WI38 (cell line): ENCODE data around the gene HERPUD2.
"Not testable (repeated sequence)": the region's sequence is repeated elsewhere in the genome, so short reads cannot be mapped to it uniquely, and the experiment has no call there.

Source experiments
- H3K4me3 ChIP-seq: 2 replicates; pipeline ENCODE4 v1.5.1; 2011; ENCODE audit warnings: low read depth, mild to moderate bottlenecking, control low read depth, low read length
- TF ChIP-seq, protein P1 (sequence below): IDR thresholded peaks from 2 replicates; pipeline ENCODE4 v1.5.1; 2012; ENCODE audit warnings: low read depth, mild to moderate bottlenecking, control low read depth, low read length

Gene HERPUD2

GRCh38 chr7:35604595-35604994 lies 90.3 kb downstream of the HERPUD2 start:
- H3K4me3 ChIP-seq = no peak overlapping the region
- TF ChIP-seq, protein P1, sequence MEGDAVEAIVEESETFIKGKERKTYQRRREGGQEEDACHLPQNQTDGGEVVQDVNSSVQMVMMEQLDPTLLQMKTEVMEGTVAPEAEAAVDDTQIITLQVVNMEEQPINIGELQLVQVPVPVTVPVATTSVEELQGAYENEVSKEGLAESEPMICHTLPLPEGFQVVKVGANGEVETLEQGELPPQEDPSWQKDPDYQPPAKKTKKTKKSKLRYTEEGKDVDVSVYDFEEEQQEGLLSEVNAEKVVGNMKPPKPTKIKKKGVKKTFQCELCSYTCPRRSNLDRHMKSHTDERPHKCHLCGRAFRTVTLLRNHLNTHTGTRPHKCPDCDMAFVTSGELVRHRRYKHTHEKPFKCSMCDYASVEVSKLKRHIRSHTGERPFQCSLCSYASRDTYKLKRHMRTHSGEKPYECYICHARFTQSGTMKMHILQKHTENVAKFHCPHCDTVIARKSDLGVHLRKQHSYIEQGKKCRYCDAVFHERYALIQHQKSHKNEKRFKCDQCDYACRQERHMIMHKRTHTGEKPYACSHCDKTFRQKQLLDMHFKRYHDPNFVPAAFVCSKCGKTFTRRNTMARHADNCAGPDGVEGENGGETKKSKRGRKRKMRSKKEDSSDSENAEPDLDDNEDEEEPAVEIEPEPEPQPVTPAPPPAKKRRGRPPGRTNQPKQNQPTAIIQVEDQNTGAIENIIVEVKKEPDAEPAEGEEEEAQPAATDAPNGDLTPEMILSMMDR = no peak

- TF ChIP-seq, protein P1 = no peak
- no peak overlapping the region for H3K4me3 ChIP-seq
These were observed 95.3 kb downstream of the HERPUD2 start for GRCh38 chr7:35599645-35600044.

DNA sequence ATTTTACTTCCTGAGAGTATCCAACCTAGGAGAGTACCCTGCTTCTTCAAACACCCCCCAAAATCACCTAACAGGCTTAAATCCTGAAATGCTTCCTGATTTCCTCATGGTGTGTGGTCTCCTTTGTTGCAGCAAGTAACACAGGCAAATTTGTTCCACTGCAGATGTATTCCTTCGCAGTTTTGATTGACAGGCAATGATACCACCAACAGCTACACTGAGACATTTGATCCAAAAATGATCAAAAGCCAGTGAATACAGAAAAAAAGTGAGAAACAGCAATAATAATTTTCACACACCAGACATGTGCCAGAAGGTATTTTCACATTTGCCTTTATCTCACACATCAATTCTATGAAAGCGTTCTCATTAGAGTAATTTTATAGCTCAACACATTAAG lies 95.9 kb downstream of the HERPUD2 start:
- H3K4me3 ChIP-seq = no peak overlapping the region
- TF ChIP-seq, protein P1 = no peak

GRCh38 chr7:35596061-35596460 lies 98.9 kb downstream of the HERPUD2 start:
- H3K4me3 ChIP-seq = no peak overlapping the region
- TF ChIP-seq, protein P1 = no peak

GRCh38 chr7:35593899-35594298 lies 101.0 kb downstream of the HERPUD2 start:
- no peak overlapping the region for H3K4me3 ChIP-seq
- TF ChIP-seq, protein P1 = no peak

GRCh38 chr7:35588647-35589046 lies 106.3 kb downstream of the HERPUD2 start:
- no peak overlapping the region for H3K4me3 ChIP-seq
- TF ChIP-seq, protein P1 = no peak

DNA sequence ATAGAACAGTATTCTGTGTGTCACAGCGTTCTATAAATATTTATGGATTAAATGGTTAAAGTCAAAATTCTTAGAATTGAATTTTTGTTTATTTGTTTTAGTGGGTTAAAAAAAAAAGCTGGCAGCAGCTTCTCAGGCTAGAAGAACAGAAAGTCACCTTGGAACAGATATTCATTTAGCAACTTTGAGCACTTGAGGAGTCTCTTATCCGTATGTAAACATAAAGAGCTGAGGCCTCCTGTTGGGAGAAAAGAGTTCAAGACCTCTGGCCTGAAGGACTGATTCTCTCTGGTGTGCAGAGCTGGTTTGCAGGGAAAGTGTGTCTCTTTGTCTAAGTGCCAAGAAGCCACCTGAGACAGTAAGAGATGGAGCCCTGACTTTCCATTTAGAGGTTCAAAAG lies 109.9 kb downstream of the HERPUD2 start:
- TF ChIP-seq, protein P1 = no peak
- no peak overlapping the region for H3K4me3 ChIP-seq

DNA sequence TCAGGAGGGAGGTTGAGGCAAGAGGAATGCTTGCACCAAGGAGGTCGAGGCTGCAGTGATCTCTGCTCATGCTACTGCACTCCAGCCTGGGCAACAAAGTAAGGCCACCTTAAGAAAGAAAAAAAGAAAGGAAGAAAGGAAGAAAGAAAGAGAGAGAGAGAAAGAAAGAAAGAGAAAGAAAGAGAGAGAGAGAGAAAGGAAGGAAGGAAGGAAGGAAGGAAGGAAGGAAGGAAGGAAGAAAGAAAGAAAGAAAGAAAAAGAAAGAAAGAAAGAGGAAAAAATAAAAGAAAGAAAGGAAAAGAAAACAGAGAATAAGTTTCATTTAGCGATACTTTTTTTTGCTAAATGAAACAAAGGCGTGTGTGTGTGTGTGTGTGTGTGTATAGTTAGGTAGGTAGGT lies 110.4 kb downstream of the HERPUD2 start:
- not testable (repeated sequence) for H3K4me3 ChIP-seq
